H9 (cell line): Measurements from ENCODE around the gene IL10RA. TPM values are rescaled to one million over a fixed set of nuclear protein-coding genes. Genes with fewer than 3 reads are reported as not detected.

Experiments
- DNase-seq: peaks from one replicate; pipeline ENCODE4 v3.0.0-alpha.2; 2017
- H2AFZ ChIP-seq: one replicate; pipeline ENCODE4 v1.6.1; 2013; ENCODE audit warnings: mild to moderate bottlenecking, low read length, control low read depth, moderate library complexity
- H2AK5ac ChIP-seq: 2 replicates; pipeline ENCODE4 v1.6.1; 2013; ENCODE audit warnings: low read length, control low read depth, mixed read lengths; ENCODE audit not compliant: insufficient read length
- H2BK120ac ChIP-seq: one replicate; pipeline ENCODE4 v1.6.1; 2013; ENCODE audit warnings: low read depth, mild to moderate bottlenecking, low read length, control low read depth, inconsistent platforms; ENCODE audit not compliant: poor library complexity, severe bottlenecking
- H2BK12ac ChIP-seq: 2 replicates; pipeline ENCODE4 v1.6.1; 2013; ENCODE audit warnings: low read length, control low read depth, mixed read lengths, low read depth; ENCODE audit not compliant: insufficient read length
- H2BK15ac ChIP-seq: 2 replicates; pipeline ENCODE4 v1.6.1; 2013; ENCODE audit warnings: low read depth, low read length, control low read depth
- H2BK20ac ChIP-seq: one replicate; pipeline ENCODE4 v1.6.1; 2013; ENCODE audit warnings: low read depth, mild to moderate bottlenecking, low read length, control low read depth, inconsistent platforms; ENCODE audit not compliant: poor library complexity, severe bottlenecking
- H2BK5ac ChIP-seq: 2 replicates; pipeline ENCODE4 v1.6.1; 2013; ENCODE audit warnings: low read length, control low read depth, mixed read lengths; ENCODE audit not compliant: insufficient read length
- H3K14ac ChIP-seq: 2 replicates; pipeline ENCODE4 v1.6.1; 2013; ENCODE audit warnings: low read length, control low read depth; ENCODE audit not compliant: insufficient read depth
- H3K18ac ChIP-seq: 2 replicates; pipeline ENCODE4 v1.6.1; 2013; ENCODE audit warnings: low read depth, mild to moderate bottlenecking, mixed read lengths, low read length, control low read depth; ENCODE audit not compliant: insufficient read length
- H3K23ac ChIP-seq: 2 replicates; pipeline ENCODE4 v1.6.1; 2013; ENCODE audit warnings: low read length, control low read depth, mixed read lengths, low read depth; ENCODE audit not compliant: insufficient read length
- H3K23me2 ChIP-seq: 2 replicates; pipeline ENCODE4 v1.6.1; 2013; ENCODE audit warnings: low read depth, mild to moderate bottlenecking, mixed read lengths, low read length, control low read depth; ENCODE audit not compliant: insufficient read length, poor library complexity, severe bottlenecking
- H3K27ac ChIP-seq: 2 replicates; pipeline ENCODE4 v1.5.1; 2013; ENCODE audit warnings: low read length, control low read depth, mixed read lengths, low read depth; ENCODE audit not compliant: insufficient read length
- H3K27me3 ChIP-seq: 2 replicates; pipeline ENCODE4 v1.6.1; 2013; ENCODE audit warnings: low read length, control low read depth, inconsistent platforms; ENCODE audit not compliant: insufficient read depth
- H3K4ac ChIP-seq: 2 replicates; pipeline ENCODE4 v1.6.1; 2013; ENCODE audit warnings: low read depth, mild to moderate bottlenecking, control low read depth, inconsistent platforms, low read length, moderate library complexity
- H3K4me1 ChIP-seq: 2 replicates; pipeline ENCODE4 v1.6.1; 2013; ENCODE audit warnings: low read length, control low read depth, inconsistent platforms; ENCODE audit not compliant: insufficient read depth
- H3K4me2 ChIP-seq: 2 replicates; pipeline ENCODE4 v1.6.1; 2013; ENCODE audit warnings: low read length, control low read depth, mixed read lengths; ENCODE audit not compliant: insufficient read length, insufficient read depth
- H3K56ac ChIP-seq: 2 replicates; pipeline ENCODE4 v1.6.1; 2013; ENCODE audit warnings: low read depth, mild to moderate bottlenecking, mixed read lengths, low read length, control low read depth; ENCODE audit not compliant: insufficient read length
- H3K79me1 ChIP-seq: 2 replicates; pipeline ENCODE4 v1.6.1; 2013; ENCODE audit warnings: low read depth, mild to moderate bottlenecking, moderate library complexity, low read length, control low read depth, inconsistent platforms; ENCODE audit not compliant: insufficient read depth, poor library complexity, severe bottlenecking
- H3K79me2 ChIP-seq: 2 replicates; pipeline ENCODE4 v1.6.1; 2013; ENCODE audit warnings: low read length, control low read depth, inconsistent platforms; ENCODE audit not compliant: insufficient read depth
- H3K9ac ChIP-seq: 2 replicates; pipeline ENCODE4 v1.6.1; 2013; ENCODE audit warnings: low read length, control low read depth, mixed read lengths; ENCODE audit not compliant: insufficient read length; ENCODE audit errors: extremely low read depth
- H3K9me3 ChIP-seq: one replicate; pipeline ENCODE4 v1.6.1; 2013; ENCODE audit warnings: low read depth, low read length, inconsistent platforms; ENCODE audit not compliant: control insufficient read depth
- H3T11ph ChIP-seq: one replicate; pipeline ENCODE4 v1.6.1; 2013; ENCODE audit warnings: mild to moderate bottlenecking, low read length, control low read depth, inconsistent platforms
- H4K20me1 ChIP-seq: one replicate; pipeline ENCODE4 v1.6.1; 2013; ENCODE audit not compliant: control insufficient read depth, insufficient read length, insufficient read depth
- H4K5ac ChIP-seq: 2 replicates; pipeline ENCODE4 v1.6.1; 2013; ENCODE audit warnings: low read depth, mild to moderate bottlenecking, mixed read lengths, low read length, control low read depth; ENCODE audit not compliant: insufficient read length
- H4K8ac ChIP-seq: replicated peaks from 2 replicates; pipeline ENCODE4 v1.6.1; 2013; ENCODE audit warnings: low read length, control low read depth, mixed read lengths, low read depth; ENCODE audit not compliant: insufficient read length
- H4K91ac ChIP-seq: 2 replicates; pipeline ENCODE4 v1.6.1; 2013; ENCODE audit warnings: low read depth, mild to moderate bottlenecking, moderate library complexity, mixed read lengths, low read length, control low read depth; ENCODE audit not compliant: insufficient read length
- H3K27ac Mint-ChIP-seq, 3 experiments: 2 replicates in 2 of 3; 3 replicates in 1 of 3; pipeline ENCODE4 v1.8.0; 2020 to 2021; ENCODE audit warnings: mixed read lengths in 3 of 3, mild to moderate bottlenecking in 1 of 3, moderate library complexity in 1 of 3
- H3K27me3 Mint-ChIP-seq: 2 replicates; pipeline ENCODE4 v1.8.0; 2021; ENCODE audit warnings: low read depth, mild to moderate bottlenecking, moderate library complexity, mixed read lengths
- H3K36me3 Mint-ChIP-seq, 3 experiments: 2 replicates in 2 of 3; 3 replicates in 1 of 3; pipeline ENCODE4 v1.8.0; 2020 to 2021; ENCODE audit warnings: low read depth in 3 of 3, mixed read lengths in 3 of 3; ENCODE audit not compliant: insufficient read depth in 1 of 3
- H3K4me1 Mint-ChIP-seq, 2 experiments: 2 replicates each; pipeline ENCODE4 v1.8.0; 2020; ENCODE audit warnings: mixed read lengths in 2 of 2
- H3K4me3 Mint-ChIP-seq, 2 experiments: 2 replicates in 1 of 2; 3 replicates in 1 of 2; pipeline ENCODE4 v1.8.0; 2020 to 2021; ENCODE audit warnings: mild to moderate bottlenecking in 2 of 2, mixed read lengths in 2 of 2, moderate library complexity in 1 of 2
- H3K9me3 Mint-ChIP-seq, 2 experiments: 2 replicates in 1 of 2; 3 replicates in 1 of 2; pipeline ENCODE4 v1.8.0; 2020; ENCODE audit warnings: mild to moderate bottlenecking in 2 of 2, mixed read lengths in 2 of 2, moderate library complexity in 1 of 2
- CTCF ChIP-seq: fragments of 200-600 bp; sonication (generic); conservative IDR thresholded peaks from 3 replicates; pipeline ENCODE4 v1.8.0; 2021; ENCODE audit warnings: antibody characterized with exemption, mild to moderate bottlenecking
- WGBS: extraction: QIAGEN DNeasy Blood & Tissue Kit; methylation state at CpG from one replicate; pipeline ENCODE4 v1.1.7; 2013; ENCODE audit warnings: missing lambda C conversion rate, low lambda C conversion rate, mixed read lengths; ENCODE audit not compliant: insufficient read length; ENCODE audit errors: extremely low coverage; 5-methylcytosine and 5-hydroxymethylcytosine counted together
- total RNA-seq: library from RNA; stranded (reverse); gene quantifications from 2 replicates; pipeline ENCODE4 v1.2.1, GENCODE V29; 2021

The IL10RA gene
- total RNA-seq, 1 experiment from 2014 or later: not detected

DNA sequence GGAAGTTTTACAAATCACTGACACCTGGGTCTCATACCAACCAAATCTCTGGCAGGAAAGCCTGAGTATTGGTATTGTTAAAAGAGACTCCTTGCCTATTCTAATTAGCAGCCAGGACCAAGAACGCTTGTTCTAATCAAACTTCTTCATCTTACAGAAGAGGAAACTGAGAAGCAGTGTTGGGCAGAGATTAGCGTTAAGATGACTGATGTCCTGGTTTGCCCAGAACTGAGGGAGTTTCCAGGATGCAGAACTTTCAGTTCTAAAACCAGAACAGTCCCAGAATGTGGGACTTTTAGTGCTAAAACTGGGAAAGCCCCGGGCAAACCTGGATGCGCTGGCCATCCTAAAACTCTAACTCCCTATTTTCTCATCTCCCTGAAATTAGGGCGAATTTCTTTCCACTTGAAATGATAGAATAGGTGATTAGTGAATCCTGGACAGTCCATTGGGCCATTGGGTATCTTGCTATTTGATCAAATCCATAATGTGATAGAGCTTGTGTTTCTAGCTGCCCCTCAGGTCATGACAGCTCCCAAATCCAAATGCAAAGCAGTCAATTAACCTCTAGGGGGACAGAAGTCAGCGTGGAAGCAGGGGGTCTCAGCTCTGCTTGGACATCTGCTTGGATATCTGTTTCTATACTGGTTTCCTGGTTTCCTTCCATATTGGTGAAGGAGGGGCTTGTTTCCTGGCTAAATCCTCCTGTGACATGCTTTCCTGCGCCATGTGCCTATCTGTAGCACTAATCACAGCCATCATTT, 41.0 kb upstream of the IL10RA start:
- peak; percentile 61 for TF ChIP-seq CTCF
- Histone ChIP-seq H3K9me3 (no peaks in the 10 kb centered on the region), H2AFZ (no peak overlapping the region), H3K23ac (no peak overlapping the region), H2BK12ac (no peak overlapping the region), H3K18ac (no peak overlapping the region), H3K4me2 (no peak overlapping the region), H4K8ac (no peak overlapping the region), H2BK15ac (no peak overlapping the region), H3K79me2 (no peaks in the 10 kb centered on the region), H4K91ac (no peak overlapping the region), H2BK20ac (no peak overlapping the region), H3K23me2 (no peaks in the 10 kb centered on the region), H4K20me1 (no peaks in the 10 kb centered on the region), H3K56ac (no peak overlapping the region), H3K79me1 (no peaks in the 10 kb centered on the region), H2BK5ac (no peak overlapping the region), H3K14ac (no peak overlapping the region), H2BK120ac (no peak overlapping the region), H3K27ac (no peak overlapping the region), H3K4me1 (no peaks in the 10 kb centered on the region), H2AK5ac (no peak overlapping the region), H3K9ac (no peak overlapping the region), H3K27me3 (no peaks in the 10 kb centered on the region), H3T11ph (no peak overlapping the region), H3K4ac (no peak overlapping the region), H4K5ac (no peak overlapping the region)
- no CpG with 5 or more reads among the region's 7 CpGs for WGBS
- no peak overlapping the region for H3K27ac Mint-ChIP-seq
- peaks cover 2 to 6% of the 10 kb centered on the region in 2 experiments; a peak in 2 of 4 replicates for H3K4me1 Mint-ChIP-seq
- H3K9me3 Mint-ChIP-seq: no peaks in the 10 kb centered on the region
- peaks cover 1% of the 10 kb centered on the region for H3K27me3 Mint-ChIP-seq
- H3K36me3 Mint-ChIP-seq: no peaks in the 10 kb centered on the region; a peak in 1 of 7 replicates
- DNase-seq: no peak
- no peak overlapping the region for H3K4me3 Mint-ChIP-seq
